Measurements from ENCODE around the gene NAA80. TPM values are rescaled to one million over a fixed set of nuclear protein-coding genes. Genes with fewer than 3 reads are reported as not detected.
"Not testable (repeated sequence)": the region's sequence is repeated elsewhere in the genome, so short reads cannot be mapped to it uniquely, and the experiment has no call there.

The NAA80 gene
- total and polyA plus RNA-seq, 2 donors from 2014 or later: 8.7 to 10.7 TPM

DNA sequence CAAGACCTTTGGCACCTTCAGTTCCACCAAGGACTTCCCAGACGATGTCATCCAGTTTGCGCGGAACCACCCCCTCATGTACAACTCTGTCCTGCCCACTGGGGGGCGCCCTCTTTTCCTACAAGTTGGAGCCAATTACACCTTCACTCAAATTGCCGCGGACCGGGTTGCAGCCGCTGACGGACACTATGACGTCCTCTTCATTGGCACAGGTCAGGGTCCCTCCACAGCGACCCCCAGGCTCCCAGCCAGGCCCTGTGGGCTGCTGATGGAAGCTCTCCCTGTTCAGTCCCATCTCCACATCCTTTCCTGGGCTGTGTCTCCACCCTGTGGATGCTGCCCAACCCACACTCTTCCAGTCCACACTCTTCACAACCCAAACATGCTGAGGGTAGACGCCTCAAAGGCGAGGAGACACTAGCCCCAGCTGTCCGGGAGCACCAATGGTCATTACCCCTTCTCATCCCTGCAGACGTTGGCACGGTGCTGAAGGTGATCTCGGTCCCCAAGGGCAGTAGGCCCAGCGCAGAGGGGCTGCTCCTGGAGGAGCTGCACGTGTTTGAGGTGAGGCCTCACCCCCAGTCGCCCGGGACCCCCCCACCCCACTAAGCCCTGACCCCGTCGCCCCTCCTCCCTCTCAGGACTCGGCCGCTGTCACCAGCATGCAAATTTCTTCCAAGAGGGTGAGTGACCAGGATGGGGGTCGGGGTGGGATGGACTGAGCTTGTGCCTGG, 24.7 kb downstream of the NAA80 start:
- Histone ChIP-seq H3K27ac (ENCODE audit: low read depth in 2 of 2, low read length in 2 of 2) (no peak overlapping the region), H3K4me1 (ENCODE audit: control insufficient read depth in 2 of 3, insufficient read depth in 2 of 3, low read depth in 1 of 3, low read length in 3 of 3) (peaks cover 0 to 25% (median 17%) of the 10 kb centered on the region in 3 donors)
- peak; percentile 66 to 89 (median 76) for DNase-seq

DNA sequence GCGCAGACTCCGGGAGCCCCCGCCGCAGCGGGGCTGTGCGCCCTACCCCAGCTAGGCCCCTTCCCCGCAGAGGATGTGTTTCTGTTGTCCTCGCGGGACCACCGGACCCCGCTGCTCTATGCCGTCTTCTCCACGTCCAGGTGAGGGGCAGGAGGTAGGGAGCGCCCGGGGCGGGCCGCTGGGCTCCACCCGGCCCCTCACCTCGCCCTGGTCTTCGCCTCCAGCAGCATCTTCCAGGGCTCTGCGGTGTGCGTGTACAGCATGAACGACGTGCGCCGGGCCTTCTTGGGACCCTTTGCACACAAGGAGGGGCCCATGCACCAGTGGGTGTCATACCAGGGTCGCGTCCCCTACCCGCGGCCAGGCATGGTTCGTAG, 25.5 kb downstream of the NAA80 start:
- Histone ChIP-seq H3K27me3 (ENCODE audit: control insufficient read depth, insufficient read depth, low read length) (peaks cover 8% of the 10 kb centered on the region), H3K4me3 (ENCODE audit: low read length in 3 of 3) (no peak overlapping the region), H3K9ac (ENCODE audit: low read length in 3 of 3) (no peak overlapping the region), H3K36me3 (ENCODE audit: control insufficient read depth in 2 of 3, insufficient read depth in 3 of 3, low read length in 3 of 3) (no peaks in the 10 kb centered on the region), H3K4me1 (ENCODE audit: control insufficient read depth in 2 of 3, insufficient read depth in 2 of 3, low read depth in 1 of 3, low read length in 3 of 3) (peaks cover 0 to 30% (median 17%) of the 10 kb centered on the region in 3 donors), H3K27ac (ENCODE audit: low read depth in 2 of 2, low read length in 2 of 2) (no peak overlapping the region), H3K9me3 (ENCODE audit: control insufficient read depth in 2 of 3, insufficient read depth in 1 of 3, low read length in 3 of 3) (no peaks in the 10 kb centered on the region)
- TF ChIP-seq, protein P1, sequence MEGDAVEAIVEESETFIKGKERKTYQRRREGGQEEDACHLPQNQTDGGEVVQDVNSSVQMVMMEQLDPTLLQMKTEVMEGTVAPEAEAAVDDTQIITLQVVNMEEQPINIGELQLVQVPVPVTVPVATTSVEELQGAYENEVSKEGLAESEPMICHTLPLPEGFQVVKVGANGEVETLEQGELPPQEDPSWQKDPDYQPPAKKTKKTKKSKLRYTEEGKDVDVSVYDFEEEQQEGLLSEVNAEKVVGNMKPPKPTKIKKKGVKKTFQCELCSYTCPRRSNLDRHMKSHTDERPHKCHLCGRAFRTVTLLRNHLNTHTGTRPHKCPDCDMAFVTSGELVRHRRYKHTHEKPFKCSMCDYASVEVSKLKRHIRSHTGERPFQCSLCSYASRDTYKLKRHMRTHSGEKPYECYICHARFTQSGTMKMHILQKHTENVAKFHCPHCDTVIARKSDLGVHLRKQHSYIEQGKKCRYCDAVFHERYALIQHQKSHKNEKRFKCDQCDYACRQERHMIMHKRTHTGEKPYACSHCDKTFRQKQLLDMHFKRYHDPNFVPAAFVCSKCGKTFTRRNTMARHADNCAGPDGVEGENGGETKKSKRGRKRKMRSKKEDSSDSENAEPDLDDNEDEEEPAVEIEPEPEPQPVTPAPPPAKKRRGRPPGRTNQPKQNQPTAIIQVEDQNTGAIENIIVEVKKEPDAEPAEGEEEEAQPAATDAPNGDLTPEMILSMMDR (IDR thresholded peaks at IDR 0.05; ENCODE audit: borderline replicate concordance, extremely low read depth, insufficient read depth): no peak
- FAIRE-seq (no peak), DNase-seq (peak in 2 of 5 donors; percentile 67 to 74)
- intact Hi-C loops (cut with DNase I): loop anchor here (5.0 kb wide), 1 partner anchor 46 kb away; no protein-coding TSS in a partner anchor

More for the DNA sequence above, 24.7 kb downstream of the NAA80 start:
- TF ChIP-seq, protein P1 (IDR thresholded peaks at IDR 0.05; ENCODE audit: borderline replicate concordance, extremely low read depth, insufficient read depth): peak; percentile 44
- FAIRE-seq: no peak
- H3K36me3 ChIP-seq (ENCODE audit: control insufficient read depth in 2 of 3, insufficient read depth in 3 of 3, low read length in 3 of 3): no peaks in the 10 kb centered on the region
- no peak overlapping the region for H3K4me3 ChIP-seq (ENCODE audit: low read length in 3 of 3)
- H3K9ac ChIP-seq (ENCODE audit: low read length in 3 of 3): no peak overlapping the region
- H3K9me3 ChIP-seq (ENCODE audit: control insufficient read depth in 2 of 3, insufficient read depth in 1 of 3, low read length in 3 of 3): no peaks in the 10 kb centered on the region
- intact Hi-C loops (cut with DNase I): loop anchor here (5.0 kb wide), 1 partner anchor 47 kb away; no protein-coding TSS in a partner anchor
- H3K27me3 ChIP-seq (ENCODE audit: control insufficient read depth, insufficient read depth, low read length): peaks cover 8% of the 10 kb centered on the region

DNA sequence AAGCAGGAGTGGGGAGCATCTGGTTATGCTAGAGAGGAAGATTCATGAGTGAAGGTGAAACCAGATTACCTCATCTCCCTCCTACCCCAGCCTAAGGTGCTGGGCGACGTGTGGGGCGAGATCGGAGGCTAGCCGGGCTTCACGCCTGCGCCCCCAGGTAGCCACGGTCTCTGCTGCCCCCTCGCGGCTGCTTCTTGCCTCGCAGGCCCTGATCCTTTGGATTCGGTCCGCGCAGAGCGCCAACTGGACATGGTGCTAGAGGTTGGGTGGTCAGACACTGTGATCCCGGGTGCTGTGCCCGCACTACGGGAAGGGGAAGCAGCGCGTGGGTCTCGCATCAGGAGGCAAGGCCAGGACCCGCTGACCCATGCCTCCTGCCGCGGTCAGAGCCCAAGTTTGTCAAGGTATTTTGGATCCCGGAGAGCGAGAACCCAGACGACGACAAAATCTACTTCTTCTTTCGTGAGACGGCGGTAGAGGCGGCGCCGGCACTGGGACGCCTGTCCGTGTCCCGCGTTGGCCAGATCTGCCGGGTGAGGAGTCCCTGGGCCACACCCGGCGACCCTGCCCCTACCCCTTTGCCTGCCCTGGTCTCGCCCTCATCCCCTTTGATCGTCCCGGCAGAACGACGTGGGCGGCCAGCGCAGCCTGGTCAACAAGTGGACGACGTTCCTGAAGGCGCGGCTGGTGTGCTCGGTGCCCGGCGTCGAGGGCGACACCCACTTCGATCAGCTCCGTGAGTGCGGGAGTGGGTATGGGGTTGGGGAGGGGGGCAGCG, 26.1 kb downstream of the NAA80 start:
- Histone ChIP-seq H3K27me3 (ENCODE audit: control insufficient read depth, insufficient read depth, low read length) (peaks cover 8% of the 10 kb centered on the region), H3K4me1 (ENCODE audit: control insufficient read depth in 2 of 3, insufficient read depth in 2 of 3, low read depth in 1 of 3, low read length in 3 of 3) (peaks cover 0 to 35% (median 17%) of the 10 kb centered on the region in 3 donors), H3K4me3 (ENCODE audit: low read length in 3 of 3) (peak overlapping the region in 1 of 3 donors; percentile 35), H3K27ac (ENCODE audit: low read depth in 2 of 2, low read length in 2 of 2) (no peak overlapping the region), H3K9me3 (ENCODE audit: control insufficient read depth in 2 of 3, insufficient read depth in 1 of 3, low read length in 3 of 3) (no peaks in the 10 kb centered on the region), H3K9ac (ENCODE audit: low read length in 3 of 3) (peak overlapping the region in 1 of 3 donors; percentile 61), H3K36me3 (ENCODE audit: control insufficient read depth in 2 of 3, insufficient read depth in 3 of 3, low read length in 3 of 3) (no peaks in the 10 kb centered on the region)
- DNase-seq (peak; percentile 91 to 94 (median 94)), FAIRE-seq (no peak)
- intact Hi-C loops (cut with DNase I): loop anchor here (5.0 kb wide), 1 partner anchor 46 kb away; no protein-coding TSS in a partner anchor
- TF ChIP-seq, protein P1 (IDR thresholded peaks at IDR 0.05; ENCODE audit: borderline replicate concordance, extremely low read depth, insufficient read depth): peak; percentile 99

DNA sequence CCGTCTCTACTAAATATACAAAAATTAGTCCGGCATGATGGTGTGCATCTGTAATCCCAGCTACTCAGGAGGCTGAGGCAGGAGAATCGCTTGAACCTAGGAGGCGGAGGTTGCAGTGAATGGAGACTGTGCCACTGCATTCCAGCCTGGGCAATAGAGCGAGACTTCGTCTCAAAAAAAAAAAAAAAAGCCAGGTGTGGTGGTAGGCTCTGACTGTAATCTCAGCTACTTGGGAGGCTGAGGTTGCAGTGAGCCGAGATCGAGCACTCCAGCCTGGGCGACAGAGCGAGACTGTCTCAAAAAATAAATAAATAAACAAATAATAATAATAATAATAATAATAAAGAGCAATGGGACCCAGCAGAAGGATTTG, 26.7 kb downstream of the NAA80 start:
- intact Hi-C loops (cut with DNase I): loop anchor here (5.0 kb wide), 1 partner anchor 45 kb away; no protein-coding TSS in a partner anchor
- DNase-seq: peak in 2 of 5 donors; percentile 56 to 65
- H3K9ac ChIP-seq (ENCODE audit: low read length in 3 of 3); H3K9me3 ChIP-seq (ENCODE audit: control insufficient read depth in 2 of 3, insufficient read depth in 1 of 3, low read length in 3 of 3); H3K4me3 ChIP-seq (ENCODE audit: low read length in 3 of 3); H3K27ac ChIP-seq (ENCODE audit: low read depth in 2 of 2, low read length in 2 of 2); H3K36me3 ChIP-seq (ENCODE audit: control insufficient read depth in 2 of 3, insufficient read depth in 3 of 3, low read length in 3 of 3); FAIRE-seq; H3K27me3 ChIP-seq (ENCODE audit: control insufficient read depth, insufficient read depth, low read length): not testable (repeated sequence)
- H3K4me1 ChIP-seq (ENCODE audit: control insufficient read depth in 2 of 3, insufficient read depth in 2 of 3, low read depth in 1 of 3, low read length in 3 of 3): peaks cover 0 to 39% (median 22%) of the 10 kb centered on the region in 3 donors

Data from kidney (tissue), 14 donors.